Activated T-cell treated with anti-CD3 and anti-CD28 coated beads, Interleukin-2, amount 50 U/mL, for 48 hours (primary cell): ENCODE measurements around the gene PRMT3.
"Not testable (repeated sequence)": the region's sequence is repeated elsewhere in the genome, so short reads cannot be mapped to it uniquely, and the experiment has no call there.

Experiments used
- DNase-seq, 2 experiments: peaks; one replicate each; pipeline ENCODE4 v3.0.0-alpha.2; 2020

Gene PRMT3

DNA sequence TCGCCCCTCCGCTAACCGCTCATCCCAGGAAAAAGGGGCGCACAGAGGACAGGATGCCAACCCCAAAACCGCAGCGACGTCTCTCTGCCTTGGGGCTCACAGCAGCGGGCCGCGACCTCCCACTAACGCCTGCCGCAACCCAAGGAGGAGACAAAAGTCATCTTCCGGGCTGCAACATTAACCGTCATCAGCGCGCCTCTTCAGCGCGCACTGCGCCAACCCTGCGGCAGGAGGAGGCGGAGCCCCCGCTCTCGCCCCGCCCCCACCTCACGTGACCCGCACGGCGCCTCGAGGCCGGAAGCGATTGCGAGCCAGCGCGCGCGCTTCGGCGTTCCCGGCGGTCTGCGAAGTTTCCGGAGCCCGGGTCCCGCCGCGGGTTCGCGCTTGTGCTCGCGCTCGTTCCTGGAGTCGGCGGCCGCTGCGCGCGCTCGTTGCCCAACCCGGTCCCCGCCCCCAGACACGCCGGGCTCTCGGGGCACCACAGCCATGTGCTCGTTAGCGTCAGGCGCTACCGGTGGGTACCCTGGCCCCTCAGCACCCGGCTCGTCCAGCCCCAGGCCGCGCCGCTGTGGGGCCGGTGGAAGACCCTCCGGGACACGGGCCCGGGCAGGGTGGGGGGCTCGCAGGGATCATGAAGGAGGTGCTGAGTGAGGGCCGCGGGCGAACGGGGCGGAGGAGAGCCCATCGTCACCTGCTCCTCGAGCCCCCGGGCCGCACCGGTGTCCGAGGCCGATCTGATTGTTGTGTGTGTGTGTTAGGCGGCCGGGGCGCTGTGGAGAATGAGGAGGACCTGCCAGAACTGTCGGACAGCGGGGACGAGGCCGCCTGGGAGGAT is at the start of gene PRMT3:
TSS of gene PRMT3 (plus strand) at position 456 of the 835 bp plus-strand sequence. CDS start at position 487, 31 bp downstream.
- peak; percentile 97 to 98 for DNase-seq

DNA sequence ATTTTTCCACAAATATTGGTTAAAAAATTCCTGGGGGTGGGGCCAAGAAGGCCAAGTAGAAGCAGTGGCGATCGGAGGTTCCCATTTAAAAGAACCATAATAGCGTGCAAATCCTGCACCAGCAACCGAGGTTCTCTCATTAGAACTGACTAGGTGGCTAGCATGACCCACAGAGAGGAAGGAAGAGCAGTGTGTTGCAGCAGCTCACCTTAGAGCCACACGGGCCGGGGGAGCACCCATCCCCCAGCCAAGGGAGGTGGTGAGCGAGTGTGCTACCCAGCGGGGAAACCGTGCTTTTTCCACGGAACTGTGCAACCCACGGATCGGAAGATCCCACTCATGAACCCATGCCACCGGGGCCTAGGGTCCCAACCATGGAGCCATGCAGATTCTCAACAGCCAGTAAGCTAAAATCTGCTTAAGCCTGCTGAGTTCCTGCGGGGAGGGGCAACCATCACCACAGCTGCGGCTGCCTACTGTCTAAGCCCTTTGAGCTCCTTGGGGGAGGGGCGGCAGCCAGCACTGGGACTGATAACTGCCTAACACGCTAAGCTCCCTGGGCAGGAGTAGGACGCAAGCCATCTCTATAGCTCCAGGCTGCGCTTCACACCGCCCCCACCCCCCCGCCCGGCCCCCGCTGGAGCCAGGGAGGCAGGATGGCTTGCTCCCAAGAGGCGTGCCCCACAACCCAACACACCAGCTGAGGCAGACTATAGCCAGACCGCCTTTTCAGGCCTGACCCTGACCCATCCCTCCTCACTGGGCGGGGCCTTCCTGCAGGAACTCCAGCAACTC is 45.0 kb upstream of the PRMT3 start:
- no peak for DNase-seq

DNA sequence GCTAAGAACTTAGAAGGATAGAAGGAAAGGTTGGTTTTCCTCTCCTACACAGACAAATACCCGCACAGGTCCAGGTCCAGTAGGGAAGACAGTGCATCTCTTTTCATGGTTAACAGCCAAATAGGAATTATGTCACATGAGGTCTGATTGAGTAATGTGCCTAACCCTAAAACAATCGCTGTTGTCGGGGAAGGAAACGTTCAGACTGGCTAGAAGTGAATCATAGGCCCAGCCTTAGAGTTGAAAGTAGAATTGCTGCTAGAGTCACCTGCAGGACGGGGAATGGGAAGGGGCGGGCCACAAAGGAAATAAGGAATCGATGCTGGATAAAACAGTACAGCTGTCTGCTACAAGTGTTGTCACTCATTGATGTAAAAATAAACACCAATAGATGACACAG is 36.4 kb upstream of the PRMT3 start:
- DNase-seq, result no peak

DNA sequence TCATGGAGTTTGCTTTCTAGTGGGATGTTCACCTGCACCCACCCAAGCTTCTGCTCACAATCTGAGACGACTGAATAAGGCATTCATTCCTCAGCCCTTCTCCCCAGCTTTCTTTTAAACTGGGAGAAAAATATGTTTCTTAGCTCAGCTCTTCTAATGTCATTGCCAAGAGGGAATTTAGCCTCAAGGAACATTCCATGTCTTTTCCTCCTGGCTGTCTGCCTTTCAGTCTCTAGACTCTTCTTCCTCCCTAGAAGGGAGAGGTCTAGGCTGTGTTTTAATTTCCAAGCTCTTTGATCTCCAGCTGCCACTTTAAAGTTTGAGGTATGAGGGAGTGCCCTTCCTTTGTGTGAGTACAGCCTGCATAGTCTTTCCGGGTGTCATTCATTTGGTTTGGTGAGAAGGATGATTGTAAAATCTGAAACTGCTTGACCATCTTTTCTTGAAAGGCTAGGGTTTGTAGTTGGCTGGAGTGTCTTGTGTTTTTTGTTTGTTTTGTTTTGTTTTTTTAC is 35.7 kb upstream of the PRMT3 start:
- DNase-seq, result no peak

DNA sequence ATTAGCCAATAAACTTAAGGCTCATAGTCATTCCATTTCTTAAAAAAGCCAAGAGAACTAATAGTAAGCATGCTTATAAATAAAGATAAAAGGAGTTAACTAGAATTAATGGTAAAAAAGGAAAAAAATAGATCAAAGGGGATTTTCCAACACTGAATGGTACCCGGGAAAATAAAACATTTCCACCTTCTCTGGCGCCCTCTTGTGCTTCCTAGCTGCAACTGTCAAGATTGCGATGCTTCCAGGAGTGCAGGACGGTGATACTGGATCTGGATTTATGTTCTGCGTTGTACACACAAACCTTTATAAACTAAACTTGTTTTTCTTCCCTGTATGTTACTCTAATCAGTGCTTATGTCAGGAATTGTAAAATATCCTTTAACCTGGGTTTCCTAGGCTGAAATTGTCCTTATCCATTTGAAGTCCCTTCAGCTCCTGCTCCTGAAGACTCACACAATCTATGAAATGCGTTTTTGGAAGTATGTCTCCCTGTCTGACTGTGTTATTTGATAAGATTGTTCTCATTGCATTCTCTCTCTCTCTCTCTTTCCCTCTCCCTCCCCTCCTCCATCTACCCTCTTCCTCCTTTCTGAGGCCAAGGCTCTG is 33.6 kb upstream of the PRMT3 start:
- peak in 1 of 2 experiments; percentile 34 for DNase-seq

DNA sequence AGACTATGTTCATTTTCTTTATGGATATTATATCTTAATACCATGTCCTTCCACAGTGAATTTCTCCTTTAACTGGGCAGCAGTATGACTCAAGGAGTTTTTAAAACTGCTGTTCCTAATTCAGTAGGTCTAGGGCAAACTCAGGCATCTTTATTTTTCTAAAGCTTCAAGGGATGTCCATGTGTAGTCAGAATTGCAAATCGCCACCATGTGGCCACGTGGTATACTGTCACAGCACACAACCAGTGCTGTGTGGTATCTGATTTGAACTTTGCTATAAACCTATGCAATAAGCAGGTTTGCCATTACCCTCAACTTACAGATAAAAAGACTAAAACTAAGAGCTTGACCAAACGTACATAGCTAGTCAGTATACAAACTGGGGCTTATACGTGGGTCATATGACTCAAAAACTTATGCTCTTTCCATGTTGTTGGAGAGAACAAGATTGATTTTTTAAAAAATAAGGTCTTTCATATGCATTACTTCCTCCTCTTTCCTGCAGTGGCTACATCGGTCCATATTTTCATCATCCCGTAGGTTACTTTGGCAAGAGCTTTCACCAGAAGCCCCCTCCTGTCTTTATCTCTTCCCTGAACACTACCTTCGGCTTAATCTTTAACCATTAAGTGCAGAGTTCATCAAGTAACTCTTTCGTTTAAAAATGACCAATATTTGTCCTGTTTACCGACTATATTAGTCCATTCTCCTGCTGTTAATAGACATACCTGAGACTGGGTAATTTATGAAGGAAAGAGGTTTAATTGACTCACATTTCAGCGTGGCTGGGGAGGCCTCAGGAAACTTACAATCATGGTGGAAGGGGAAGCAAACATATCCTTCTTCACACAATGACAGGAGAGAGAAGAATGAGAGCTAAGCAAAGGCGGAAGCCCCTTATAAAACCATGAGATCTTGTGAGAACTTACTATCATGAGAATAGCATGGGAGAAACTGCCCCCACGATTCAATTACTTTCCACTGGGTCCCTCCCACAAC is 32.0 kb upstream of the PRMT3 start:
- peak; percentile 29 to 39 for DNase-seq

DNA sequence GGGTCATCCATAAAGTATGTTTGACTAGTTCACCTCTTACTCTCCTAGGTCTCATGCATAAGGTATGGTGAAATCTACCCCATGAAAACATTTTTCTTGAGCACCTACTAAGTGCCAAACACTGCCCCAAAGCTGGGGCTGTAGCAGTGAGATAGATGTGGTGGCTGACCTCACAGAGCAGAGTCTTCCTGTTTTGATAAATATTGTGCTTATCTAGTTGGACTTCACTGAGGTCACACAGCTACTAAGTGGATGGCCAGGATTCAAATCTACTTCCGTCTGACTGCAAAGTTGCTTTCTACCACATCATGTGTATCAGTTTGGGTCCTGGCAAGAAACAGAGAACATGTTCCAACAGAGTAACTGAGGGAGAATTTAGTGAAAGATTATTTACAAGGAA is 30.4 kb upstream of the PRMT3 start:
- DNase-seq, result no peak

DNA sequence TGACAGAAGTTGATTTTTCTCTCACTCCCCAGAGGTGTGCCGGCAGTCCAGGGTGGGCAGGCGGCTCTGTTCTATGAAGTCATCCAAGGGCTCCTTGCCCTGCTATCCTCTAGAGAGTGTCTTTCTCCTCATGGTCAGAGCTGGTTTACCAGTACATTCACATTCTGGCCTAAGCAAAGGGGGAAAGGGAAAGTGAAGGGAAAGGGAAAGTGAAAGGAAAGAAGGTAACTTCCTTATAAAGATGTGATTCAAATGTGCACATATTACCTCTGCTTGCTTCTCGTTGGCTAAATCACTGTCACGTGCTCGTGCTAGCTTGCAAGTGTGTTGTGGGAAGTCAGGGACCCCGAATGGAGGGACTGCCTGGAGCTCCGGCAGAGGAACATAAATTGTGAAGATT is 26.9 kb upstream of the PRMT3 start:
- peak in 1 of 2 experiments; percentile 27 for DNase-seq

DNA sequence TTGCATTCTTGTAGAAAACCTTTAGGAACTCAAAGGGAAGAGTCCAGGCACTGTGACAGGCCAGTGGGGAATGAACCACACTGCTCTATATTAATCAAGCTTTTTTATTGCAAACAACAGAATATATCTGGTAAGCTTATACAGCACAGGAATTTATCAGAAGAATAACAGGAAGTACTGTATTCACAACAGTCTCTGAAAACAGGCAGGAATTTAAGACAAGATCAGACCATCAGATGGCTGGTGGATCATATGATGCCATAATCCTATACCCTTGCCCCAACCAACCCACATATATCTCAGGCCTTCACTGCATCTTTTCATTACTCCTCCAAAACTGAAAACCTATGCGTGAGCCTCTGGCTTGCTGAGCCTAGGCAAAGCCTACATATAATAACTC is 25.0 kb upstream of the PRMT3 start:
- DNase-seq, result no peak

DNA sequence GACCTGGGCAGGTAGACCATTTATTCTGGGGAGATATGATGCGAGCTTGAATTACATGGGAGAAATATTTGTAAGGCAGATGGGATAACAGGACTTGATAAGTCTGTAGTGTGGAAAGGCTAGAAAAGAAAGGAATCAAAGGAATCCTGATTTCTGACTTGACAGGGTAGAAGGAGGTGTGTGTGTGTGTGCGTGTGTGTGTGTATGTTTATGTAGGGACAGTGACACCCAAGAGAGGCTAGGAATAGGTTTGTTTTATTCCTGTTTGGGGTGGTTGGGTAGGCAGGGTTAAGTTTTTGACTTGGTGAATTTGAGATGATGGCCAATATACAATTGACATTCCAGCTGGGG is 24.4 kb upstream of the PRMT3 start:
- DNase-seq, result no peak

DNA sequence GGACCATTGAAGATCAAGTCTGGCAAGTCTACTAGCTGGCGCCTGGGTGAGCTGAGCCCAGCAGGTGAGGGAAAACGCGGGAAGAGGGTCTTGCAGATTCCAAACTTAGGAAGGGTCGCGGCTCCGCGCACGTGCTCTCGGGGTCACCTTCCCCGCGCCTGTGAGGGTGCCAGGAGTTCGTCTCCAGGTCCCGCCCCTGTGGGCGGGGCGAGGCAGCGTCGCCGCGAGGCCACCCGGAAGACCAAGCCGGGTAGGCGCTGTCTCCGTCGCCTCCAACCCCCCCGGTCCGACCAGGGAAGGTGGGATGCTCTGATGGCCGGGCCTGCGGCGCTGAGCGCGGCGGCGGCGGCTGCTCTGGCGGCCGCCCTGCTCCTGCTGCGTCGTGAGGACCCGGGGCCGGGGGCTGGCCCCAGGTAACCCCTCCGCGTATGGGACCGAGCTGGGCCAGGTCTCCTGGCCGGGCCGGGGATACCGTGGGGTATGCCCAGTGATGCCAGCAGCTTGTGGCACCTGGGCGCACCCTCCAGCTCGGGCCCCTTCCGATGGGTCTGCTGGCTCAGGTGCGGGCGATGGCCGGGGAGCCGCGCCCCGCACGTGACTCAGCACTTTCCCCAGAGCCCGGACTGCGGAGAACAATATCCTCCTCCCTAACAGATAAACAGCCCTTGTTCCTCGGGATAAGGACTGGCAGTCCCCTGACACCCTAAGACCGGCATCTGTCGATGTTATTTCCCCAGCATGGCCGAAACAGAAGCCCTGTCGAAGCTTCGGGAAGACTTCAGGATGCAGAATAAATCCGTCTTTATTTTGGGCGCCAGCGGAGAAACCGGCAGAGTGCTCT is 23.8 kb upstream of the PRMT3 start, which contains the start of gene HTATIP2:
TSS of gene HTATIP2 (plus strand) at position 215 of the 841 bp plus-strand sequence. CDS start at position 739, 524 bp downstream.
- DNase-seq, result peak; percentile 81 to 85

DNA sequence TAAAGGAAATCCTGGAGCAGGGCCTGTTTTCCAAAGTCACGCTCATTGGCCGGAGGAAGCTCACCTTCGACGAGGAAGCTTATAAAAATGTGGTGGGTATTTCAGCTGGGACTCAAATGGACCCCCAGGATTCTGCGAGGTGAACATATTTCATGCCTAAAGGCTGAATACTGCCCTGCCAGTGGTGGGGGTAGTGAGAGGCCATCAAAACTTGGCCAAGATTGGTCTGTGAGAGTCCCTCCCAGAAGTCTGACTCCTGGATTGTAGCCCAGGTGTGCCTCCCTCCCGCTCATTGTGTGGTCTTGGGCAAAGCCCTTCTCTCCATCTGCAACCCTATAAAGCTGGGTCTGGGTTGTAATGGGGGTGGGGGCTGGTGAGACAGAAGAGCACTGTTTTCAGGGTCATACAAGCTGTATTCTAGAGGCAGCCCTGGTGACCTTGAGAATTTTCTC is 23.1 kb upstream of the PRMT3 start:
- DNase-seq, result peak in 1 of 2 experiments; percentile 27

DNA sequence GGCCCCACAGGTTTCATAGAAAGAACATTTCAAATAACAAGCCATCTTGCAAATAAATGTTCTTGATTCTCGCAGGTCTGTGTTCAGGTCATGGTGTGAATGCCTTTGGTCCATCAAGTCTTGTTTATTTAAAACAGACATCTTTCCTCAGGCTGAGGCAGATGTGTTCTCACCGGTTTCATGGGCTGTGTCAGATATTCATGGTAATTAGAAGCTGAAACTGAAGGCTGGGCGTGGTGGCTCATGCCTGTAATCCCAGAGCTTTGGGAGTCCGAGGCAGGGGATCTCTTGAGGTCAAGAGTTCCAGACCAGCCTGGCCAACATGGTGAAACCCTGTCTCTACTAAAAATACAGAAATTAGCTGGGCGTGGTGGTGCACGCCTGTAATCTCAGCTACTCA is 22.1 kb upstream of the PRMT3 start:
- DNase-seq, result not testable (repeated sequence)

DNA sequence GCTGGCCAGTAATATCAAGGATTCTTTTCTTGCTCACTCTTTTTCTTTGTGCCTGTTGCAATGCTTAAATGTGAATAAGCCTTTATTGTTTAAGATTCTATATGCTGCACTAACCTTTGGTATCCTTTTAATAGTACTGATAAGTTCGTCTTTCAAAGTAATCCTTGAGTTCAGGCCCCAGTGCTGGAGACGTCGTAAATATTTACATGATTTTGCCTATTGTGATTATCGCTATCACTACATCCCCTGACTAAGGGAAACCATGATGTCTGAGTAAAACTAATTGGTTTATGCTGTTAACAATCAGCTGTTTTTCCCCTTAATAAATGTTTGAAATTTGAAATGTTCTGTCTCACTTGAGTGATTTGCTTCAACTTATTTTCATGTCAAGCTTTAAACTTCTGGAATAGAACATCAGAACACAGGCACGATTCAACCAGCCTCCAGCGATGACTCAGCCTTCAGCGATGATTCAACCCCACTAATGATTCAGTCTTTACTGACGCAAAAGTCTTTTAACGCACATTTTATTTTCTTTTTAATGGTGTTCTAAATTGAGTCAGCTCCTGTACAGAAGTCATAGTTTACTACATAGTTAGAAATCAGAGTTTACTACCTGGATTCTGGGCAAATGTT is 20.1 kb upstream of the PRMT3 start:
- peak; percentile 72 to 77 for DNase-seq

DNA sequence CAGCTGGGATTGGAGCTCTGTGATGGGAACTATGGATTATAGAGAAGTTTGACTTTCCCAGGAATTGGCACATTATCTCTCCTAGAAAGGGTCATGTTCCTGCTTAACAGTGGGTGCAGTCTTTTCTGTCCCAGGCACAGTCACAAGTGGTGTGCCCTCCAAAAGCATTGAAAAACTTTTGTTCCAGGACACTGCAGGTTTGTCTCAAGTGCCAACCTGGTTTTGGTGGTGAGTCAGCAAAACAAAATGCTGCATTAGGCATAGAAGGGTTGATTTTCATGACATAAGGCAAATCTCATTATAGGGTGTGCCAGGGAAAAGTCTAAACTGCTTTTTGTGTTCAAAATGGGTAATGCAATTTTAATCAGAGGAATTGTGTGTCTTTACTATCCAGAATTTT is 19.1 kb upstream of the PRMT3 start:
- no peak for DNase-seq

DNA sequence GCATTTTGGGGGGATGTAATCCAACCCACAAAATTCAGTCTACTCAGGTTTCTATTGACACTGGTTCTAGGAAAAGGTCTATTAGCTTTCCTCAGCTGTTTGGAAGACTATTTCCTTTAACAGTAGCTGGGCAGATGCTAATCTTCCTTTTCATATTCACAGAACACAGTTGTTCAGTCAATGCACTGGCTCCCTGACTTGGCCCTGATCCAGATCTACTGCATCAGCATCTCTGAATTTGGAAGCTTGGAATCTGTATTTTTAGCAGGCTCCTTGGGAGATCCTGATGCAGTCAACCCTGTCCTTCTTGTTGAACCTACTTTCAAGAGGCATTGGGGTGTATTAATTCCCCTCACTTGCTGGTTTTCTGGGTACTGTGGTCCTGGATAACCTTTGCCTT is 17.7 kb upstream of the PRMT3 start:
- no peak for DNase-seq

DNA sequence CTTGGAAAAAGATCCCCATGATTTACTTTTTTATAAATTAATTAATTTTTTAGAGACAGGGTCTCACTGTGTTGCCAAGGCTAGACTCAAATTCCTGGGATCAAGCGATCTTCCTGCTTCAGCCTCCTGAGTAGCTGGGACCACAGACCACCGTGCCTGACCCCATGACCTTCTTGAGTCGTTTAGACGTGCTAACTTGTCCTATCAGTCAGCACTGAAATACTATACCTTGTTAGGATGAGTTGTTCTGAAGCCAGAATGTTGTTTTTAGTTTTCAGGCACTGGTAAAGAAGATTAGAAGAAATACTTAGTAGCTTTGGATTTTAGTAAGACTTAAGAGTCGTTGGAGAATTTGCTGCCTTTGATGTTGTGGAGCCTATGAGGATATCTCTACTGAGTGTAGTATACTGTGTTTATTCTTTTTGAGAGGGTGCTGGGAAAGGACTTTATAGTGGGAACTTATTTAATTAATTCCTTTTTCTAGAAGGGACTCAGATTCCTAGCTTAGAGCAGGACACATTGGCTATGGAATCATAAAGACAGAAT is 15.4 kb upstream of the PRMT3 start:
- no peak for DNase-seq

DNA sequence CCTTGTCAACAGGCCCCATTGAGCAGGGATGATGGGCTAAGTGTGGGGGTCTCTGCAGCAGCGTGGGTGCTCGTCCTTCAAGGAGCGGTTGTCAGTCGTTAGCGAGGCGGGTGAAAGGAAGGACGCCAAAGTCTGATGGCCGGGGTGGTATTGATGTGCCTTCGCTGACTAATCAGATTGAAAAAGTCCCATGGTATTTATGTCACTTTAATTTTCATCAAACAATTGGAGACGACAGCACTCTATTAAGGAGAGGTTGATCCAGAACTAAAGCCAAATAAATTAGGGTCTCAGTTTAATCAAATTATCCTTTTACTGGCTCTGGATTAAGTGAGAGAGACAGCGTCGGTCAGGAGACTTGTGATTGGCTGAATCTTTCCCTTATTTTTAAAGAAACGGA is 14.4 kb upstream of the PRMT3 start:
- no peak for DNase-seq

DNA sequence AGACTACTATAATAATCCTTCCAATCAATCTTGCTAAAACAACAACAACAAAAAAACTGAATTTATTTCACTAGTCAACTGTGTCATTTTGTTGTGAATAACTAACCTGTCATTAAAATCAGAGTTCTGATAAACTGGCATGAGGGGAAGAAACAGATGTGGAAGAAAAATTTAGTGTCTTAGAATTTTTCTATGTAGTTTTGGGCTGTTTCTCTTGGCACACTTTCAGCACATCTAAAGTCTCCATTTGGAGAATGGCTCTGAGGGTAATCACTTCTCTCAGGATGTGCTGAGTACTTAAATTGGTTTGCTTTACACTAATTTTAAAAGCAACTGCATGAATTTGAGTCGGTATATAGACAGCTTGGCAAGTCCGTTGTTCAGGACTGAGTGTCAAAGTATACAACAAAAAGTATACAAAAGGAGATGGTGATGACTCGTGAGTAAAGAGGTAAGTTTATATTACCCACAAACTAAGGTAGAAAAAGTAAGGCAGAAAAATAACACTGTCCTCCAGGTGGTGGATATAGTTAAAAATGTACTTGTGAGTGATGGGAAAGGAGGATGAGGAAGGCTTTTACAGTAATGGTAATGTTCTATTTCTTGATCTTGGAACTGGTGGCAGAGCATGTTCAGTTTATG is 13.8 kb upstream of the PRMT3 start:
- DNase-seq, result no peak
